HG03025 (cell line): ENCODE results near the gene PDZRN3.

ENCODE experiments used
- ATAC-seq: cut with Tn5 transposase; IDR thresholded peaks from one replicate; pipeline ENCODE4 v1.9.1; 2021; ENCODE audit warnings: mild to moderate bottlenecking, moderate library complexity; ENCODE audit not compliant: unreplicated experiment, low FRiP score

Gene PDZRN3

DNA sequence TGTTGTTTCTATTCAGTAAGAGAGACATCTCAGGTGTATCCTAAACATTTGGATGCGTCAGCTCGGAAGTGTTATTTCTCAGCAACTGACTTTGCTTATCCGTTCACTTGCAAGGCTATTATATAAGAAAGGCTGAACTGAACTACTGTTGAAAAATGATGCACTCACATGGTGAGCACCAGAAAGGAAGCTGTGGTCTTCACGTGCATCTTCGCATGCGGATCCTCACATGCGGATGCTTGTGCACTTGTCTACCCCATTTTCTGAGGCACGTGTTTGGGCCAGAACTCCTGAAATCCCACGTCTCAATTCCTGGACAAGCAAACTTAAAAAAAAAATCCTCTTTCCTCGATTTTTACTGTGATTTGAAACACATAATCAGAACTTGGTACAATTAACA lies 63.2 kb downstream of the PDZRN3 start:
- no peak for ATAC-seq

GRCh38 chr3:73559749-73560148 lies 65.0 kb downstream of the PDZRN3 start:
- no peak for ATAC-seq

GRCh38 chr3:73558727-73559075 lies 66.0 kb downstream of the PDZRN3 start:
- ATAC-seq: no peak

GRCh38 chr3:73557986-73558726 lies 66.6 kb downstream of the PDZRN3 start:
- no peak for ATAC-seq

DNA sequence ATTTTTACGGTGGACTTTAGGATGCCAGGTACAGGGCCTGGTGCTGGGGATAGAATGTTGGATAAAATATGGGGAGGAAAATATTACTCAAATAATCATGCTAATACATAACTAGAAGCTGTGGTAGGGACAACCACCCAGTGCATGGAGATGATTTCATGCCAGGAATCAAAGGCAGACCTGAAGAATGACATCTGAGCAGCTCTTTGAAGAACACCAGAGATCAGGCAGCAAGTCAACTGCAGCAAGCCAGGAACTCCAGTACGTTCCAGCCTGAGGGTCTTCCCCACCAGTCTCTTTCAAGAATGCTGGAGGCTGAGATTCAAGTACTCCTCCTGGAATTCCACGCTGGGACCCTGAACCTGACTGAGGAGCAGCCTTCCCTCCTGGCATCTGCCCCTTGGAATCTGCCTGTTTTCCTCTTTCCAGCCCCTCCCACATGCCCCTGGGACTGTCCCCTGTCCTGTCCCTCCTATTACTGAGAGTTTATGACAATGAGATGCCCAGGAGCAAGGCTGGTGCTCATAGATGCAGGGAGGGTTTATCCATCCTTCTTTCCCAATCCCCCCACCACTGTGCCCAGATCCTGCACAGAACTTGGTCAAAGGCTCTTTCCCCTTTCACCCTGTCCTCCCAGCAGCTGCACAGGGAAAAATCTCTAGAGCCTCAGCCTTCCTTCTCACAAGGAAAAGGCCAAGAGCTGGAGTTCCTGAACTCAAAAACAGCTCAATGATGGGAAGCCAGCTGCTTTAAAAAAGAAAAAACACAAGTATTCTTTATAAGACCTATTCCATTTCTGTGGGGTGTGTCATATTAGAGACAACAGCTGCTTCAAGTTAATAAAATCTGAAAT lies 68.0 kb downstream of the PDZRN3 start:
- no peak for ATAC-seq

GRCh38 chr3:73555076-73555475 lies 69.7 kb downstream of the PDZRN3 start:
- no peak for ATAC-seq

DNA sequence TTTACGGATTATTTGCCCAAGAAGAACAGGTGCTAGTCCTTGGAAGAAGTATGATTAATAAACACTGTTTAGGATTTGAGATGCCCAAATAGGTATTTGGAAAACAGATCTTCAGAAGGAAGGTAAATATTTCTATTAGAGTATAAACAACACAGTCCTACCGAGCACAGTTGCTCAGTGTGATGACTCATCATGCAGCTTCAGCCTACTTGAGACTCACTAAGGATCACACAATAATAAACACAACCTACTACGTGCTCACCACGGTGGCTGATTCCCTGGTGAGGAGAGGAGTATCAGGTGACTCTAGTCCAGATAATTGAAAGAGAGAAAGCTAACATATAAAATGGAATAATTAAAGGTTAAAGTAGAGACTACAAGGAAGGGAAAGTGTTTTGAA lies 72.0 kb downstream of the PDZRN3 start:
- ATAC-seq: no peak

DNA sequence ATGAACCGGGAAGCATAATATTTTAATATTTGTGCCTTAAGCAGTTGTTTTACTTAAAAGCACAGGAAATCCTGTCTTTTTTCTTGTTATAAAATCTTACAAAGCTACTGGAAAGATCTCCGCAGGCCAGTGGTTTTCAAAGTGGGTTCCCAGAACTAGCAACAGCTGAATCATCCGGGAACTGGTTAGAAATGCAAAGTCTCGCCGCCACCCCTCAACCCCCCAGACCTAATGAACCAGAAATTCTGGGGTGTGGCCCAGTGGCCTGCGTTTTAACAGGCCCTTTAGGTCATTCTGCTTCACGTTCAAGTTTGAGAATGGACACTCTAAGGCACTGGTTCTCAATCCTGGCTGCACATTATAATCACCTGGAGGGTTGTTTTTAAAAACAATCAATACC lies 74.7 kb downstream of the PDZRN3 start:
- ATAC-seq: no peak

GRCh38 chr3:73549051-73549600 lies 75.6 kb downstream of the PDZRN3 start:
- ATAC-seq: no peak

GRCh38 chr3:73548436-73548835 lies 76.3 kb downstream of the PDZRN3 start:
- no peak for ATAC-seq

DNA sequence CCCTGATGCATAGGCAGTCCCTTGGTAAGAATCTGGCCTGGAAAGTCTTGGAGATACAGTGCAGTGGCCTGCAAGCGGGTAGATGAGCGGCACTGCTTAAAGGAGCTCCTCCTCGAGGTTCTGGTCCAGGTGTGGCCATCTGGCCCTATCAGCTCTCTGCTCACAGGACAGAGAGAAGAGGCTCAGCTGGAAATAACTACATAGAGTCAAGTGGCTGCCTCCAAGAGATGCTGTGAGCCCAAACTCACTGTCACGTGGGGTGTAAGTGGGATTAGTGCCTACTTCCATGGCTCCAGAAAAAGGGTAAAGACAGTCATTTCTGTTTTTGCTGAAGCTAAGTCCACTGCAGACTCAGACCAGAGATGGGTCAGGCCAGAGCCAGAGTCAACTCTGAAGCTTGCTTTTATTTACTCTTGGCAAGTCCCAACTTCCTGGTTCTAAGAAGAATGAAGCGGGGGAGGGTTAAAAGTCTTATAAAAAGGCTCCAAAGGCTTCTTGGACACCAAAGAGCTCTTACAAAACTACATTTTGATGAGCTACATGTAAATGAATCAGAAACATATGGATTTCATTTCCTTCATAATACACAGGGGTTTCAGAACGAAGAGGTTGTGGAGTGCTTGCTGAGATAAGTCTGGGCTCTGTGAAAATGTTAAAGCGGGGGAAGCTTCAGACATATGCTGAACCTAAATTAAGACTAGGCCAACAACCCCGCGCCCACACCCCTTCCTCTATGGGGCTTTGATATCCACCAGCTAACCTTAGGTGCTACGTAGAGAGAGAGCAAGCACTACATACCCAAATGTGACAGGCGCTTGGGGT lies 77.1 kb downstream of the PDZRN3 start:
- no peak for ATAC-seq

GRCh38 chr3:73546961-73547360 lies 77.8 kb downstream of the PDZRN3 start:
- no peak for ATAC-seq

DNA sequence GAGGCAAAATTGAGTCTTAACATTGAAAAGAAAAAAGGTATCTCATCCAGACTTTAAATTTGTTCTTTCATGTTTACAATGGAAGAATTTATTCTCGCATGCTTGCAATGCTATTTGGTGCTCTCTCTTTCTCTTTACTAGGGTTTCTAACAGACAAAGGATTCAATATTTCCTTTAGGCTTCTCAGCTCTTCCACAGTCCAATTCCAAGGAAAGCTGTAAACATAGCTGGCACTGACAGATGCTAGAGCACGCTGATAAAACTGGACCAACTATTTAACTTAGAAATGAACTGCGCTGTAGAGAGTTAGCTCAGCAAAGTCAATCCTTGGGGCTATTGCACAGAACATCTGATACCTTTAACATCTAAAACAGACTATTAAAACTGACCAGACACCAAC lies 81.3 kb downstream of the PDZRN3 start:
- no peak for ATAC-seq

DNA sequence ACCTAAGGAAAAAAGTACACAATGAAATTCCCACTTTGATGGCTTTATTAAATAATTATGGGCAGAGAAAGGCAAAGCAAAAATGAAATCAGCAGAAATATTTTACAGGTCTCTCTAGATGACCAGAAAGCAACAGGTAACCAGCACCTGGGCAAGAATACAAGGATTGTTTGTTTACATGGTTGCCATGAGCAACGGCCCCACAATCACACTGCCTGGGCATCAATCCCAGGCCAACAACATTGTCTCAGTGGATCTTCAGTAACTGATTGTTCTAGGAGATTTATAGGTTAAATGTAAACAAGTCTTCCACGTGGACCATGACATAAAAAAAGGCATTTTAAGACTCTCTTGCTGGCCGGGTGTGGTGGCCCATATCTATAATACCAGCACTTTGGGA lies 82.6 kb downstream of the PDZRN3 start:
- ATAC-seq: no peak

- ATAC-seq: no peak
These were observed 83.6 kb downstream of the PDZRN3 start for GRCh38 chr3:73540969-73541740.

DNA sequence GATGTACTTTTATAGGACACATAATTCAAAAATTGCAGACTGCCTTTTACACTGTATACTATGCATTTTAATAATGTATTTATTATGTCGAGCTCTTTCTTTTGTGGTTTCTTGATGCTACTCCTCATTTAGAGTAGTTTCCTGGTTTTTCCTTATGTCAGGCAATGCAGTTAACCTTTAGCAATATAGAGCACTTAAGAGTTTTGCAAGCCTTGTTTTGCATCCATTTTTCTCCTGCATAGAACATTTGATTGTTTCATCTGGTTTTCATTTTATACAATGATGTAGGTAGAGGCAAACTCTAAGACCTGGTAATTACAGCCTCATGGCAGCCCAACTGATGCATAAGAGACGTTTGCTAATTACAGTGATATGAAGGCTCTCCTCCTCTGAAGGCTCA lies 86.3 kb downstream of the PDZRN3 start:
- no peak for ATAC-seq

DNA sequence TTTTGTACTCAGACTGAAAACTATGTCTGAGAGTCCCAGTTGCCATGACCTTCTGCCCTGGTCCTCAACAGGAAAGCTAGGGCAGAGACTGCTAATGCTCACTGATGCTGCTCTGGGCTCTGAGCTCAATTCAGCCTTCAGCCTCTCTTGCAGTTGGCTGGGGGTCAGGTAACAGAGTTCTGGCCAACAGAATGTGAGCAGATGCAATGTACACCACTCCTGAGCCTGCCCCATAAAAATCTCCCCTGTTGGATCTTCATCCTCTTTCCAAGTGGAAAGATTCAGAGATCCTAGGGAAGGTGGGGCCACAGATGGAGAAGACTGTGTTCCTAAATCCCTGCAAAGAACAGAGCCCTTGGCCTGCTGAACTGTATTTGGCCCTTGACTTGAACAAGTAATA lies 87.8 kb downstream of the PDZRN3 start:
- no peak for ATAC-seq

DNA sequence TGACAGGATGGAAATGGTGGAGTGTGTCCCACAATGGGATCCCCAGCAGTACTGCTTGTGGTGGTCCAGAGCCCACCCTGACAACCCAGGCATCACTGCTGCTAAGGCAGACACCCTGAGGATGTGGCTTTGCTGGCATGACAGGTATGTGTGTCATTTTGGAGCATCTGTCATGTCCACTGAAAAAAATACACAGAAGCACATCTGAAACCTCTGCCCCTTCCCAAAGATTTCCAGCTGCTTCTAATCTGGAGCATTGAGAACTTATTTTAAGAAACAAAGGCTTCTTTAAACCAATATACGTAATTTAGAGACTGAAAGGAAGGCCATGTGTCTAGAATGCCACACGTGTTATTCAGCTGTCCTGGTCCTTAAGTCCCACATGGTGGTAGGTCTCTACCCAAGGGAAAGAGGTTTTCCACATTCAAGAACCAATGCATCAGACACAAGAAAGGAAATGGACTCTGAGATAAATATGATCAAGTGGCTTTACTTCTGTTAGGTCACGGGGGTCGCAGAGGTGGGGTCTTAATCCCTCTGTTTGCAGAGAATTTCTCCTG lies 88.3 kb downstream of the PDZRN3 start:
- no peak for ATAC-seq

GRCh38 chr3:73535931-73536330 lies 88.8 kb downstream of the PDZRN3 start:
- no peak for ATAC-seq

- ATAC-seq: no peak
These were observed 89.6 kb downstream of the PDZRN3 start for GRCh38 chr3:73535137-73535536.
